ENCODE measurements around the gene CD81.

- TF ChIP-seq CREB1 (IDR thresholded peaks at IDR 0.05; ENCODE audit: low read depth) (no peak), REST (IDR thresholded peaks at IDR 0.05; ENCODE audit: low read depth) (no peak), EP300 (IDR thresholded peaks at IDR 0.05; ENCODE audit: borderline replicate concordance) (no peak), TCF12 (IDR thresholded peaks at IDR 0.05; ENCODE audit: low read depth) (no peak), YY1 (IDR thresholded peaks at IDR 0.05; ENCODE audit: low read depth) (no peak), CEBPB (IDR thresholded peaks at IDR 0.05) (no peak), TAF1 (IDR thresholded peaks at IDR 0.05; ENCODE audit: low read depth) (no peak), RAD21 (IDR thresholded peaks at IDR 0.05; ENCODE audit: low read depth) (no peak)
Observed at GRCh38 chr11:2434008-2434407, 56.9 kb downstream of the CD81 start.

All from Ishikawa (cell line).